HCT116 (cell line): Measurements from ENCODE around the gene HOMER2.
A peak's percentile ranks its signal among the peaks of the same experiment; 100 is the strongest.

ENCODE experiments used
- EZH2 ChIP-seq: fragments of 200-600 bp; sonication (generic); IDR thresholded peaks from 2 replicates; pipeline ENCODE4 v1.6.1; 2017; ENCODE audit warnings: antibody characterized with exemption, mixed run types
- POLR2A ChIP-seq: IDR thresholded peaks from 2 replicates; pipeline ENCODE4 v1.7.0; 2011; ENCODE audit warnings: borderline replicate concordance; ENCODE audit not compliant: insufficient read depth, insufficient read length; ENCODE audit errors: extremely low read depth
- POLR2AphosphoS5 ChIP-seq: IDR thresholded peaks from 2 replicates; pipeline ENCODE4 v1.6.1; 2011; ENCODE audit warnings: mild to moderate bottlenecking, low read depth, low read length, moderate library complexity
- RAD21 ChIP-seq: IDR thresholded peaks from 2 replicates; pipeline ENCODE4 v1.6.1; 2012; ENCODE audit warnings: low read depth, mild to moderate bottlenecking
- YY1 ChIP-seq: IDR thresholded peaks from 2 replicates; pipeline ENCODE4 v1.6.1; 2011; ENCODE audit warnings: low read length, low read depth, moderate library complexity, mild to moderate bottlenecking; ENCODE audit not compliant: insufficient replicate concordance; ENCODE audit errors: extremely low read depth
- TF ChIP-seq, protein P1 (sequence below), 3 experiments: fragments of 200-600 bp in 1 of 3; sonication (generic) in 1 of 3; IDR thresholded peaks in 2 of 3; conservative IDR thresholded peaks in 1 of 3; 2 replicates each; pipeline ENCODE4 v1.5.1; 2012 to 2017; ENCODE audit warnings: low read depth in 2 of 3, low read length in 2 of 3, antibody characterized with exemption in 1 of 3, borderline replicate concordance in 1 of 3, control low read depth in 1 of 3, mild to moderate bottlenecking in 1 of 3, mixed read lengths in 1 of 3, mixed run types in 1 of 3, moderate library complexity in 1 of 3; ENCODE audit not compliant: insufficient read depth in 1 of 3

DNA sequence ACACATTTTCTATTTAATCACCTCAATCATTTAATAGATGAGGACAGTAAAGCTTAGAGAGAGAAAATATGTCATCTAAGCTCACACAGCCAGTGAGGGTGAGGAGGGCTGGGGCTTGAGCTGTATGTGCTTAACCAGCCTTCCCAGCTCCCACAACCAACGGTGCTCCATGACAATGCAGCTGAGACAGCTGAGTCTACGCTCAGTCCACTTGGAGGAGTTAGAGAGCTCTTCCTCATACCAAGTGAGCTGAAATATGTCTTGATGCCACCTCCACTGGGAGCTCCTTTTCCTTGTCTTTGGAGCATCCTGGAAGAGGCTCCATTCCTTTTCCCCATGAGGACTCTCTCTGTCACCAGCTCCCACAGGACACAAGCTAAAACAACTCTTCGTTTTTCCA lies 9.3 kb downstream of the HOMER2 start:
- TF ChIP-seq, protein P1, sequence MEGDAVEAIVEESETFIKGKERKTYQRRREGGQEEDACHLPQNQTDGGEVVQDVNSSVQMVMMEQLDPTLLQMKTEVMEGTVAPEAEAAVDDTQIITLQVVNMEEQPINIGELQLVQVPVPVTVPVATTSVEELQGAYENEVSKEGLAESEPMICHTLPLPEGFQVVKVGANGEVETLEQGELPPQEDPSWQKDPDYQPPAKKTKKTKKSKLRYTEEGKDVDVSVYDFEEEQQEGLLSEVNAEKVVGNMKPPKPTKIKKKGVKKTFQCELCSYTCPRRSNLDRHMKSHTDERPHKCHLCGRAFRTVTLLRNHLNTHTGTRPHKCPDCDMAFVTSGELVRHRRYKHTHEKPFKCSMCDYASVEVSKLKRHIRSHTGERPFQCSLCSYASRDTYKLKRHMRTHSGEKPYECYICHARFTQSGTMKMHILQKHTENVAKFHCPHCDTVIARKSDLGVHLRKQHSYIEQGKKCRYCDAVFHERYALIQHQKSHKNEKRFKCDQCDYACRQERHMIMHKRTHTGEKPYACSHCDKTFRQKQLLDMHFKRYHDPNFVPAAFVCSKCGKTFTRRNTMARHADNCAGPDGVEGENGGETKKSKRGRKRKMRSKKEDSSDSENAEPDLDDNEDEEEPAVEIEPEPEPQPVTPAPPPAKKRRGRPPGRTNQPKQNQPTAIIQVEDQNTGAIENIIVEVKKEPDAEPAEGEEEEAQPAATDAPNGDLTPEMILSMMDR (IDR thresholded peaks at IDR 0.05 in 2 of 3, conservative IDR thresholded peaks at IDR 0.05 in 1 of 3; ENCODE audit: borderline replicate concordance in 1 of 3, insufficient read depth in 1 of 3, low read depth in 2 of 3, low read length in 2 of 3): no peak
- TF ChIP-seq POLR2A (no peak), YY1 (no peak), RAD21 (peak; percentile 19; the same call in 1 of the 2 replicates), EZH2 (no peak), POLR2AphosphoS5 (no peak)
